ENCODE results near the gene C10orf90.

- TF ChIP-seq CTCF (IDR thresholded peaks at IDR 0.05; ENCODE audit: low read length) (no peak), EZH2 (IDR thresholded peaks at IDR 0.05; ENCODE audit: borderline replicate concordance, low read length) (no peak)
Observed at GRCh38 chr10:126463286-126463685, 207.2 kb downstream of the C10orf90 start.
